ENCODE measurements around the gene NKX3-2.

NKX3-2 gene

GRCh38 chr4:13521047-13521446 lies 23.3 kb downstream of the NKX3-2 start:
- in situ Hi-C loops (cut with MboI; ENCODE audit: low sequenced_read_pairs), result no loop called here

GRCh38 chr4:13516315-13516860 lies 27.9 kb downstream of the NKX3-2 start:
- in situ Hi-C loops (cut with MboI; ENCODE audit: low sequenced_read_pairs), result no loop called here

- in situ Hi-C loops (cut with MboI; ENCODE audit: low sequenced_read_pairs), result no loop called here
Measured at GRCh38 chr4:13515268-13515667, 29.0 kb downstream of the NKX3-2 start.

GRCh38 chr4:13514722-13515121 lies 29.6 kb downstream of the NKX3-2 start:
- in situ Hi-C loops (cut with MboI; ENCODE audit: low sequenced_read_pairs), result no loop called here

DNA sequence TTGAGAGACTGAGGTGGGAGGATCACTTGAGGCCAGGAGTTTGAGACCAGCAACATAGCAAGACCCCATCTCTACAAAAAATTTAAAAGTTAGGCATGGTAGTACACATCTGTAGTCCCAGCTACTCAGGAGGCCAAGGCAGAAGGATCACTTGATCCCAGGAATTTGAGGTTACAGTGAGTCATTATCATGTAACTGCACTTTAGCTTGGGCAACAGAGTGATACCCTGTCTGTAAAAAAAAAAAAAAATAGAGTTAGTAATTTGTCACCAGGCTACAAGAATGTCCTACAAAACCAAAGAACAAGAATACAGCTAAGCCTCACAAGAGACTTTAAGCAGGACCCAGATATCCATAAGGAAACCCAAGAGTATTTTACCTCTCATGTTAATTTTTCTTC lies 33.2 kb downstream of the NKX3-2 start:
- in situ Hi-C loops (cut with MboI; ENCODE audit: low sequenced_read_pairs), result no loop called here

DNA sequence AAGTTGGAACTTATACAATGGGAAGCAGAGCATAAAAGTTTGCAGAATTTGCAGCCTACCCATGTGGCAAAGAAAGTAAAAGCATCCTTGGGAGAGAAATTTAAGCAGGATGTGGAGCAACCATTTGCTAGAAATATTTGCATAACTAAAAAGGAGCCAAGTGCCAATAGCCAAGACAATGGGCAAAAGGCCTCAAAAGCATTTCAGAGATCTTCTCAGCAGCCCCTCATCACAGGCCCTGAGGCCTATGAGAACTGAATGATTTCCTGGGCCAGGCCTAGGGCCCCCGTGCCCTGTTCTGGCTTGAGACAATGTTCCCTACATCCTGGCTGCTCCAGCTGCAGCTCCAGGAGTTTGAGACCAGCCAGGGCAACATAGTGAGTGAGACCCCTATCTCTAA lies 34.9 kb downstream of the NKX3-2 start:
- in situ Hi-C loops (cut with MboI; ENCODE audit: low sequenced_read_pairs), result no loop called here

DNA sequence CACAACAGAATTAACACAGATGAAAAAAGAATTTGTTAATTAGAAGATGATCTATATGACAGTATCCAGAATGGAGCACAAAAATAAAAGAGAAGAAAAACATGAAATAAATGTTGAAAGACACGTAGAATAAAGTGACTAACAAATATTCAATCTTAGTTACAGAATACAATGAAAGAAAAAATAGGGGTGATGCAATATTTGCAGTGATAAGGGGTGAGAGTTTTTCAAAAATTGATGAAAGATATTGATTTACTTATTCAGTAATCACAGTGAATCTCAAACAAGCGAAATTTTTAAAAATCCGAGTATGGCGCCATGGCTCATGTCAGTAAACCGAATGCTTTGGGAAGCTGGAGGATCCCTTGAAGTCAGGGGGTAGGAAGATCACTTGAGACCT lies 39.9 kb downstream of the NKX3-2 start:
- in situ Hi-C loops (cut with MboI; ENCODE audit: low sequenced_read_pairs), result no loop called here

DNA sequence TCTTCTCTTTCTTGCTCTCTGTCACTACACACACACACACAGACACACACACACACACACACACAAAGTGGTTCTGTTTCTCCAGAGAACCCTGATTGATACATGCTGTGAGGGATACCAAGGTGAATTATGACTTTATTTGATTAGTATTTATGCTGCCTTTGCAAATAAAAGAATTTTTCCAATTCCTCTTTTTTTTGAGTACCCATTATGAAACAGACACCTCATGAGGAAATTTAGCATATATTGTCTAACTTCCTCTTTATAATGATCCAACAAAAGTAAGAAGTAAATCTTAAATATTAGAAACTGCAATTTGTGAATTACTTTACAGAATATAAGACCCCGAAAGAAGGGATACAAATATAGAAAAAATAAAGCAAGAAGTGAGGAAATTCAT lies 45.8 kb downstream of the NKX3-2 start:
- in situ Hi-C loops (cut with MboI; ENCODE audit: low sequenced_read_pairs), result no loop called here

DNA sequence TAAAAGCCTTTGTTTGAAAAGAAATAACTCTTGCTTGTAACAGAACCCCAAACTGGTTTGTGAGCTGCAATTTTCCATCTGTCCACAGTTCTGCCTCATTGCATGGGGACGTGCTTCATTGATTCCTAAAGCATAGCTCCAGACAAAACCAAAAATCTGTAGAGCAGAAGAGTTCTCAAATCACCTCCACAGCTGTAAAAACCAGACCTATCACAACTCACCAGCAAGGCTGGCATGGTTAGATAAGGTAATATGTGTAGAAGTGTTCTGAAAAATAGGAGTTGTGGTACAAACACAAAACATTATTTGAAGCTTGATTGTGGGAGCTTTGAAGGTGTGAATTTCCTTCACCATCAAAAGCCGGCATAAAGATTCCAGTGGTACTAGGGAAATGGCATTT lies 47.7 kb downstream of the NKX3-2 start:
- in situ Hi-C loops (cut with MboI; ENCODE audit: low sequenced_read_pairs), result no loop called here

DNA sequence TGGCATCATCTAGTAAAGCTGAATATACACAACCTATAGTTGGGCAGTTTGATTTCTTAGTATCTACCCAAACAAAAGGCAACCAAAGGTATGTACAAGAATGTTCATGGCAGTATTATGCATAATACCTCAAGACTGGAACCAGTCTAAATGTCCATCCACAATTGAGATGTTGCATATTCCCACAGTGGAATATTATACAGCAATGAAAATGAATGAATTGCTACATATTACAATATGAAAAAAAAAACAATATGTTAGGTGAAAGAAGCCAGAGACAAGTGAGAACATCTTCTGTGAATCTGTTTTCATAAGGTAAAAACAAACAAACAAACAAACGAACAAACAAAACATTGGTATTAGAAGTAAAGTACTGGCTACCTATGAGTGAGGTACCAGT lies 48.6 kb downstream of the NKX3-2 start:
- in situ Hi-C loops (cut with MboI; ENCODE audit: low sequenced_read_pairs), result no loop called here

GRCh38 chr4:13493793-13494192 lies 50.5 kb downstream of the NKX3-2 start:
- in situ Hi-C loops (cut with MboI; ENCODE audit: low sequenced_read_pairs), result no loop called here

DNA sequence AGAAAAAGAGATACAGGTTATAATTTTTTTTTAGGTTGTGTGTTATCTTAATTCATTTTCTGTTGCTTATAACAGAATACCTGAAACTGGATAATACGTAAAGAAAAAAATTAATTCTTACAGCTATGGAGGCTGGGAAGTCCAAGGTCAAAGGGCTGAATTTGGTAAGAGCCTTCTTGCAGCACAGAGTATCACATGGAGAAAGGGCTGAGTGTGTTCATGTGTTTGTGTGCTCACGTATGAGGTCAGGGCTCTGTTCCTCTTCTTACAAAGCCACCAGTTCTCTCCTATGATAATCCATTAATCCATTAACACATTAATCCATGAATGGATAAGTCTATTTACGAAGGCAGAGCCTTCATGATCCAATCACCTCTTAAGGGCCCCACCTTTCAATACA lies 51.6 kb downstream of the NKX3-2 start:
- in situ Hi-C loops (cut with MboI; ENCODE audit: low sequenced_read_pairs), result no loop called here

Data from HL-60/S4 treated with phorbol 12-myristate 13-acetate at 8.2 ng/mL for 4 days and 3 days (cell line).